NCI-H345 (cell line): Measurements from ENCODE around the gene PLEKHJ1.

ENCODE experiments used
- DNase-seq: peaks from one replicate; lab custom pipeline; 2025; lab: John Stamatoyannopoulos, UW

PLEKHJ1 gene

GRCh38 chr19:2234996-2235380 lies 1.1 kb downstream of the PLEKHJ1 start:
- DNase-seq, result no peak

- no peak for DNase-seq
Measured at GRCh38 chr19:2233601-2234280, 2.4 kb downstream of the PLEKHJ1 start.

- DNase-seq, result no peak
Measured at GRCh38 chr19:2232286-2233151, 3.6 kb downstream of the PLEKHJ1 start.

GRCh38 chr19:2231621-2232221 lies 4.4 kb downstream of the PLEKHJ1 start:
- DNase-seq, result no peak

GRCh38 chr19:2230807-2231533 lies 5.2 kb downstream of the PLEKHJ1 start:
- DNase-seq, result no peak

GRCh38 chr19:2230033-2230531 lies 6.0 kb downstream of the PLEKHJ1 start:
- no peak for DNase-seq

GRCh38 chr19:2229103-2230032 lies 6.8 kb downstream of the PLEKHJ1 start:
- no peak for DNase-seq

GRCh38 chr19:2228157-2229030 lies 7.7 kb downstream of the PLEKHJ1 start:
- DNase-seq, result no peak

- DNase-seq, result no peak
Measured at GRCh38 chr19:2227415-2228156, 8.5 kb downstream of the PLEKHJ1 start.

- DNase-seq, result no peak
Measured at GRCh38 chr19:2226840-2227360, 9.2 kb downstream of the PLEKHJ1 start.

- DNase-seq, result no peak
Measured at GRCh38 chr19:2226051-2226839, 9.9 kb downstream of the PLEKHJ1 start.

- no peak for DNase-seq
Measured at GRCh38 chr19:2225415-2226050, 10.6 kb downstream of the PLEKHJ1 start.

- no peak for DNase-seq
Measured at GRCh38 chr19:2224754-2225349, 11.3 kb downstream of the PLEKHJ1 start.

- no peak for DNase-seq
Measured at GRCh38 chr19:2223959-2224358, 12.2 kb downstream of the PLEKHJ1 start.

GRCh38 chr19:2223391-2223790 lies 12.7 kb downstream of the PLEKHJ1 start:
- no peak for DNase-seq

GRCh38 chr19:2221918-2222317 lies 14.2 kb downstream of the PLEKHJ1 start:
- DNase-seq, result no peak

- DNase-seq, result no peak
Measured at GRCh38 chr19:2221250-2221831, 14.8 kb downstream of the PLEKHJ1 start.
